ENCODE measurements around the gene SLC12A3. TPM values are rescaled to one million over a fixed set of nuclear protein-coding genes. Genes with fewer than 3 reads are reported as not detected.

SLC12A3 gene
- not detected in 2 replicates for total RNA-seq (ENCODE audit: low replicate concordance)

DNA sequence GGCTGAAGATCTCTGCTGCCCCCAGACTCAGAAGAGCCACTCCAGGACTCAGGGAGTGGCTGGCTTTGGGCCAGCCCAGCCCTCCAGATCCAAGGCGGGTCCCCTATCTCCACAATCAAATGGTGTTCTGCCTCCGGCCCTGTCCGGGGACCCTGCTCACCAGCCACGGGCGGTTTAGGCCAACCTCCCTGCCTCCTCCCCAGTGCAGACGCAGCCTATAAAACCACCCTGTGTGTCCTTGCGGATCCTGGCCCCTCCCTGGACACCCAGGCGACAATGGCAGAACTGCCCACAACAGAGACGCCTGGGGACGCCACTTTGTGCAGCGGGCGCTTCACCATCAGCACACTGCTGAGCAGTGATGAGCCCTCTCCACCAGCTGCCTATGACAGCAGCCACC is at the start of gene SLC12A3:
SLC12A3 (plus strand) TSS at position 248 of the 400 bp plus-strand sequence; CDS start at position 277, 29 bp downstream.
- no peaks in the 10 kb centered on the region for H4K20me1 ChIP-seq (ENCODE audit: low read depth)
- Mint-ChIP-seq H3K4me1 (peaks cover 30% of the 10 kb centered on the region), H3K36me3 (no peaks in the 10 kb centered on the region), H3K9me3 (no peaks in the 10 kb centered on the region), H3K27me3 (ENCODE audit: insufficient read depth, low read depth) (peaks cover 9% of the 10 kb centered on the region), H3K4me3 (no peak within 1 kb of the TSS), H3K27ac (peak within 1 kb of the TSS; percentile 87)
- H2AFZ ChIP-seq (replicated peaks), result peak within 1 kb of the TSS; percentile 10
- no peak within 1 kb of the TSS for H3K4me3 ChIP-seq
- no peaks in the 10 kb centered on the region for H3K36me3 ChIP-seq
- no peak for DNase-seq (ENCODE audit: low spot score)
- H3K4me1 ChIP-seq, result peaks cover 23% of the 10 kb centered on the region
- peaks cover 14% of the 10 kb centered on the region for H3F3A ChIP-seq (ENCODE audit: low read depth)
- H3K9me3 ChIP-seq (ENCODE audit: low read depth), result no peaks in the 10 kb centered on the region
- no peaks in the 10 kb centered on the region for H3K79me2 ChIP-seq (ENCODE audit: low read depth)
- H3K9ac ChIP-seq, result no peak within 1 kb of the TSS
- H3K27me3 ChIP-seq, result no peaks in the 10 kb centered on the region
- no peak within 1 kb of the TSS for H3K4me2 ChIP-seq
- no peak within 1 kb of the TSS for H3K27ac ChIP-seq
- TF ChIP-seq, protein P1, sequence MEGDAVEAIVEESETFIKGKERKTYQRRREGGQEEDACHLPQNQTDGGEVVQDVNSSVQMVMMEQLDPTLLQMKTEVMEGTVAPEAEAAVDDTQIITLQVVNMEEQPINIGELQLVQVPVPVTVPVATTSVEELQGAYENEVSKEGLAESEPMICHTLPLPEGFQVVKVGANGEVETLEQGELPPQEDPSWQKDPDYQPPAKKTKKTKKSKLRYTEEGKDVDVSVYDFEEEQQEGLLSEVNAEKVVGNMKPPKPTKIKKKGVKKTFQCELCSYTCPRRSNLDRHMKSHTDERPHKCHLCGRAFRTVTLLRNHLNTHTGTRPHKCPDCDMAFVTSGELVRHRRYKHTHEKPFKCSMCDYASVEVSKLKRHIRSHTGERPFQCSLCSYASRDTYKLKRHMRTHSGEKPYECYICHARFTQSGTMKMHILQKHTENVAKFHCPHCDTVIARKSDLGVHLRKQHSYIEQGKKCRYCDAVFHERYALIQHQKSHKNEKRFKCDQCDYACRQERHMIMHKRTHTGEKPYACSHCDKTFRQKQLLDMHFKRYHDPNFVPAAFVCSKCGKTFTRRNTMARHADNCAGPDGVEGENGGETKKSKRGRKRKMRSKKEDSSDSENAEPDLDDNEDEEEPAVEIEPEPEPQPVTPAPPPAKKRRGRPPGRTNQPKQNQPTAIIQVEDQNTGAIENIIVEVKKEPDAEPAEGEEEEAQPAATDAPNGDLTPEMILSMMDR (IDR thresholded peaks at IDR 0.05), result no peak

DNA sequence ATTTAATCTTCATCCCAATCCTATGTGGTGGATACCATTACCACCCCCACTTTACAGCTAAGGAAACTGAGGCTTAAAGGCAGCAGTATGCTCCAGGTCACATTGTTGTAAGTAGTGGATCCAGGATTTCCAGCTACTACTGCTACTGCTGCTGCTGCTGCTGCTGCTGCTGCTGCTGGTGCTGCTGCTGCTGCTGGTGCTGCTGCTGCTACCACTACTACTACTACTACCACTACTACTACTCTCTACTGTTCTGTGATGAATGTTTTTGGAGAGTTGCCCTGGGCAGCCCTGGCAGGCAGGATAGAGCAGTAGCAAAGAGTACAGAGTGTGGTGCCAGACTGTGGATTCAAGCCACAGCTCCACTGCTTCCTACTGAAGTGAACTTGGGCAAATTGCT is 49.3 kb upstream of the SLC12A3 start:
- Histone ChIP-seq H3K9ac (no peak overlapping the region), H3K27me3 (no peaks in the 10 kb centered on the region)

GRCh38 chr16:56817056-56817455 is 48.0 kb upstream of the SLC12A3 start:
- Histone ChIP-seq H3K9ac (no peak overlapping the region), H3K4me2 (no peak overlapping the region), H3K4me3 (no peak overlapping the region), H3K27me3 (no peaks in the 10 kb centered on the region), H3K27ac (no peak overlapping the region), H4K20me1 (ENCODE audit: low read depth) (peaks cover 7% of the 10 kb centered on the region), H3F3A (ENCODE audit: low read depth) (peaks cover 4% of the 10 kb centered on the region), H2AFZ (replicated peaks) (no peak overlapping the region), H3K9me3 (ENCODE audit: low read depth) (no peaks in the 10 kb centered on the region), H3K79me2 (ENCODE audit: low read depth) (no peaks in the 10 kb centered on the region), H3K36me3 (no peaks in the 10 kb centered on the region), H3K4me1 (peaks cover 15% of the 10 kb centered on the region)
- no peak overlapping the region for H3K27ac Mint-ChIP-seq
- no peak for DNase-seq (ENCODE audit: low spot score)
- H3K4me1 Mint-ChIP-seq, result peaks cover 15% of the 10 kb centered on the region
- H3K36me3 Mint-ChIP-seq, result peaks cover 7% of the 10 kb centered on the region
- no peaks in the 10 kb centered on the region for H3K27me3 Mint-ChIP-seq (ENCODE audit: insufficient read depth, low read depth)
- no peaks in the 10 kb centered on the region for H3K9me3 Mint-ChIP-seq
- H3K4me3 Mint-ChIP-seq, result no peak overlapping the region
- TF ChIP-seq EZH2phosphoT487 (IDR thresholded peaks at IDR 0.05), result no peak
- TF ChIP-seq, protein P1 (IDR thresholded peaks at IDR 0.05), result no peak
- no peak for TF ChIP-seq EZH2 (IDR thresholded peaks at IDR 0.05)

More for the DNA sequence above, 49.3 kb upstream of the SLC12A3 start:
- Histone ChIP-seq H3F3A (ENCODE audit: low read depth) (peaks cover 4% of the 10 kb centered on the region), H3K4me3 (no peak overlapping the region), H3K9me3 (ENCODE audit: low read depth) (no peaks in the 10 kb centered on the region), H2AFZ (replicated peaks) (no peak overlapping the region), H3K36me3 (no peaks in the 10 kb centered on the region), H3K4me1 (peaks cover 15% of the 10 kb centered on the region), H3K79me2 (ENCODE audit: low read depth) (peaks cover 5% of the 10 kb centered on the region), H3K27ac (peak overlapping the region; percentile 31), H4K20me1 (ENCODE audit: low read depth) (peaks cover 7% of the 10 kb centered on the region), H3K4me2 (peak overlapping the region; percentile 15)
- H3K27ac Mint-ChIP-seq, result no peak overlapping the region
- no peaks in the 10 kb centered on the region for H3K36me3 Mint-ChIP-seq
- no peak for DNase-seq (ENCODE audit: low spot score)
- H3K4me1 Mint-ChIP-seq, result peaks cover 15% of the 10 kb centered on the region
- TF ChIP-seq EZH2 (IDR thresholded peaks at IDR 0.05) (no peak), EZH2phosphoT487 (IDR thresholded peaks at IDR 0.05) (no peak)
- TF ChIP-seq, protein P1 (IDR thresholded peaks at IDR 0.05), result no peak
- H3K9me3 Mint-ChIP-seq, result no peaks in the 10 kb centered on the region
- no peaks in the 10 kb centered on the region for H3K27me3 Mint-ChIP-seq (ENCODE audit: insufficient read depth, low read depth)
- no peak overlapping the region for H3K4me3 Mint-ChIP-seq
